Articular chondrocyte of knee joint (primary cell): ENCODE data around the gene CEBPB. TPM values are rescaled to one million over a fixed set of nuclear protein-coding genes. Genes with fewer than 3 reads are reported as not detected.

Source experiments
- total RNA-seq: library from RNA; depleted of rRNA; stranded (reverse); fragments of >200 nt; gene quantifications from 2 replicates; pipeline ENCODE4 v1.2.3, GENCODE V29; 2012

Gene CEBPB
- total RNA-seq = 41.2 and 54.5 TPM in 2 replicates

DNA sequence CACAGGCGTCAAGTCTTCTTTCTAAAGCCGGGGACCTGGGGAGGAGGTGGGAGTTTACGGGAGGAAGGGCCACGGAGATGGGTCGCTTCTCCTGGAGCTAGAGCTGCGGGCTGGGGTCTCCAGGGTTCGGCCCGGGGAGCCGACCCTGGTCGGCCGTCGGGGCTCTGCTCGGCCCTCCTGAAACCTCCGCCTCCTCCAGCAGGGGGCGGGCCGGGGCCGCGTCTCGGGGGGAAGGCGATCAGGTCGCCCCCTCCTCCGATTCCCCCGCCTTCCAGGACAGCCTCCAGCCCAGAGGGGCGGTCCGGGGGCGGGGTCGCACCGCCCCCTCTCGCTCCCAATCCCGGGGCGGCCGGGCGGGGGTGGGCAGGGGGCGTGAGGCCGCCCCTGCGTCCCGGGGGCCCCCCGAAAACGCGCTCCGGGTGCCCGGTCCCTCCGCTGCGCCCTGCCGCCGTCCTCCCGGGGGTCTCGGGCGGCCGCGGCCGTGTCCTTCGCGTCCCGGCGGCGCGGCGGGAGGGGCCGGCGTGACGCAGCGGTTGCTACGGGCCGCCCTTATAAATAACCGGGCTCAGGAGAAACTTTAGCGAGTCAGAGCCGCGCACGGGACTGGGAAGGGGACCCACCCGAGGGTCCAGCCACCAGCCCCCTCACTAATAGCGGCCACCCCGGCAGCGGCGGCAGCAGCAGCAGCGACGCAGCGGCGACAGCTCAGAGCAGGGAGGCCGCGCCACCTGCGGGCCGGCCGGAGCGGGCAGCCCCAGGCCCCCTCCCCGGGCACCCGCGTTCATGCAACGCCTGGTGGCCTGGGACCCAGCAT lies at the start of gene CEBPB:
Gene CEBPB, plus strand, starts transcription at position 580 of the 814 bp plus-strand sequence. Its CDS starts 204 bp downstream, at position 784.

GRCh38 chr20:50153500-50154377 lies 36.9 kb upstream of the CEBPB start, which contains the start of gene PEDS1:
Gene PEDS1, minus strand, starts transcription at chr20:50153723. Its CDS starts 86 bp downstream, at chr20:50153637.

Other genes with a start within 250 kb of the CEBPB start
- 2.7 and 4.6 TPM in 2 replicates for gene SNAI1, start 207.8 kb upstream of the CEBPB start, total RNA-seq
- 95.7 and 105 TPM in 2 replicates for gene UBE2V1, start 77.7 kb upstream of the CEBPB start, total RNA-seq
- gene PEDS1, start 37.1 kb upstream of the CEBPB start, total RNA-seq = 19.5 and 24.0 TPM in 2 replicates